HG02938 (cell line): ENCODE data around the gene ZNF695.

Source experiments
- ATAC-seq: cut with Tn5 transposase; IDR thresholded peaks from one replicate; pipeline ENCODE4 v1.9.1; 2021; ENCODE audit warnings: mild to moderate bottlenecking, moderate library complexity; ENCODE audit not compliant: unreplicated experiment

The ZNF695 gene

DNA sequence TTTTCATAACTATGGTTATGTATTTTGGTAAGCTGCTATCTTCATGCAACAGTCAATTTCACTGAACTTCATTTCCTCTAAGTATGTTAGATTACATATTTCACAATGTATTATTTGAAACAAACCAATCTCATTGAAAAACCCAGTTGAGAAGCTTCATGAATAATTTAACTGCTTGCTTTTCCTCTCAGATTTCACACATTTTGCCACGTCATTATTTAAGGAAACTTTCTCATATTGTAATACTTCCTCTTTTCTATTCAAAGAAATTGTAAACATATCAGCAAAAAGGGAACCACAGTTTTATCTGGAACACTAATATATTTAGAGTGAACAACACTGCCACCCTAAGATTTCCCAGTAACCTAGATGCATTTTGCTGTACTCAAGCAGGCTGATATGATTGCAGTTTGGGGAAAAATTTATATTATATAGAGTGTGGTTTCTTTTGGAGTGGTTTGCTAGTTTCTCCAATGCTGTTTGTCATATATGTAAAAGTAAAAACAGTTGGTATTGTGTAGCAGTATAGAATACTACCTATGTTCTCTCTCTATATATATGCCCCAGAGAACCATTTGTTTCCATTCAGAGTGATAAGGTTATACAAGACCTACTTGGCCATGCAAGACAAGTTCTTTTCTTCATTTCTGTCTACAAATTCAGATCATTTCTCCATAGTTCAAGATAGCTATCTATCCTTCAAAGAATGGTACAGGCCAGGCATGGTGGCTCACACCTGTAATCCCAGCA, 47.7 kb downstream of the ZNF695 start:
- no peak for ATAC-seq

DNA sequence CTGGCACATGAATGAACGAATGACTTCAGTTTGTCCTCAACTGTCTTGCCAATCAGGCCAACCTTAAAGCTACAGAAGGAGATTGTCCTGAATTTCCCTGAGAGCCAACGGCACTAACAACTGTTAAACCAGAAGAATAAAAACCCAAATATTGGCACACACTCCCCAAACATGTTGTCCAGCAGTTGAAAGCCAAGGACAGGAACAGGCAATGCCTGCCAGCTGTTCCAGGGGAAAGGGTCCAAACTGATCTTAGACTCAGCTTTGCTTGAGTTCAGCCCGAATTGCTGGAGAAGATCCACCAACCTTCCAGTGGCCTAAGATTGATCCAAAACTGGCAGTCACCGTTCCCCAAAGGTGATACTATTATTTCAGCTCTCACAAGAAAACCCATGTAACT, 53.7 kb downstream of the ZNF695 start:
- ATAC-seq = no peak

- no peak for ATAC-seq
Observed at GRCh38 chr1:246951413-246951812, 56.4 kb downstream of the ZNF695 start.

DNA sequence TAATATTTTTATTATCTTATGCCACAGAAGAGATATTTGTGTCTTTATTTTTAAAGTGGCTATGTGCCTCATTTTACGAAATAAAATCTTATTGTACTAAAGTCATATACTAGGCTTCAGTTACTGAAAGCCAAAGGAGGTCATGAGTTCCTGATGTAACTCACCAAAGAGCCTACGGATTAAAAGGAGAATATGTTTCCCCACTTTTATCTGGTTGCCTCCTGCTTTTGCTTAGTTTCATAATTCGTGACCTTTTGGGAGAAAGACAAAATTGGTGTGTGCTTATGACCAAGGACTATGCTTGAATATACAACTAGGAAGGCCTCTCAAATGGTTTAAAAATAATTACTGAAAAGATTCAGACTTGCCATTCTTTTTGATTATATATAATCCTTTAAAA, 57.9 kb downstream of the ZNF695 start:
- no peak for ATAC-seq

DNA sequence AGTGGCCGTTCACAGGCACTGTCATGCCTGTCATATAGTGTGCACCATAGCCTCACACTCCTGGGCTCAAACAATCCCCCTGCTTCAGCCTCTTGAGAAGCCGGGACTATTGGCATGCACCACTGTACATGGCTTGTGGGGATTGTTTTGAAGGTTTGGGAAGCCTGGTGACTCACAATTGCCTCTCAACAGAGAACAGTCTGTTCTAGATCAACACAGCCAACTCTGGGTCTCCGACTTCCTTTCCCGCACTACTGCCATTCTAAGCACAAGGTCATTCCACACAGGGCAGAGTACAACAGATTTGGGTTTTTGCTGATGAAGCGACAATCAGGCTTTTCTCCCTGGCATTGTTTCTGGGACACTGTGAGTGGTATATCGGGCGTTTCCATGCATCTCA, 60.6 kb downstream of the ZNF695 start:
- ATAC-seq = no peak

GRCh38 chr1:246946366-246946765, 61.5 kb downstream of the ZNF695 start:
- no peak for ATAC-seq
